SK-N-SH (cell line): Measurements from ENCODE around the gene TMEM51. TPM values are rescaled to one million over a fixed set of nuclear protein-coding genes. Genes with fewer than 3 reads are reported as not detected.

Source experiments
- CTCF ChIA-PET: fragments of 300-600, 350-600 bp; formaldehyde crosslinking; extraction: SDS; loops from one replicate; lab custom pipeline; 2021; lab: Yijun Ruan, JAX
- POLR2A ChIA-PET: fragments of 350-600 bp; sonication (Branson Sonifier 250); formaldehyde crosslinking; extraction: SDS; loops from one replicate; lab custom pipeline; 2020; ENCODE audit warnings: antibody characterized with exemption, inconsistent platforms; lab: Yijun Ruan, JAX
- DNase-seq: peaks from one replicate; pipeline ENCODE4 v3.0.0; 2012
- H2AFZ ChIP-seq: fragments of 200-600 bp; sonication (generic); 2 replicates; pipeline ENCODE4 v1.8.1; 2016; ENCODE audit warnings: antibody characterized with exemption, mild to moderate bottlenecking, low read depth
- H3F3A ChIP-seq: fragments of 200-600 bp; sonication (generic); replicated peaks from 2 replicates; pipeline ENCODE3; 2016; ENCODE audit warnings: antibody characterized with exemption, mild to moderate bottlenecking; ENCODE audit not compliant: insufficient read depth
- H3K27ac ChIP-seq, 2 experiments: fragments of 200-500 bp in 1 of 2; fragments of 200-600 bp in 1 of 2; sonication (Bioruptor generic) in 1 of 2; sonication (generic), shearing (Covaris generic) in 1 of 2; 2 replicates each; pipeline versions ENCODE4 v1.5.1 to v1.6.1; 2014 to 2016; ENCODE audit warnings: low read depth in 2 of 2, inconsistent platforms in 1 of 2, low read length in 1 of 2, mild to moderate bottlenecking in 1 of 2, mixed read lengths in 1 of 2
- H3K27me3 ChIP-seq: fragments of 200-600 bp; sonication (generic), shearing (Covaris generic); 2 replicates; pipeline ENCODE4 v1.6.1; 2016; ENCODE audit warnings: mixed run types; ENCODE audit not compliant: insufficient read depth
- H3K36me3 ChIP-seq, 2 experiments: fragments of 200-500 bp in 1 of 2; fragments of 200-600 bp in 1 of 2; sonication (Bioruptor generic) in 1 of 2; sonication (generic) in 1 of 2; replicated peaks in 1 of 2; 2 replicates each; pipeline versions ENCODE3 to v1.5.1; 2014 to 2016; ENCODE audit warnings: low read length in 1 of 2, mild to moderate bottlenecking in 1 of 2; ENCODE audit not compliant: insufficient read depth in 2 of 2, control insufficient read depth in 1 of 2
- H3K4me1 ChIP-seq, 2 experiments: fragments of 200-500 bp in 1 of 2; fragments of 200-600 bp in 1 of 2; sonication (Bioruptor generic) in 1 of 2; sonication (generic), shearing (Covaris generic) in 1 of 2; 2 replicates each; pipeline versions ENCODE4 v1.5.1 to v1.6.1; 2014 to 2016; ENCODE audit warnings: low read depth in 1 of 2, low read length in 1 of 2, mixed run types in 1 of 2; ENCODE audit not compliant: insufficient read depth in 2 of 2, control insufficient read depth in 1 of 2
- H3K4me2 ChIP-seq: fragments of 200-600 bp; sonication (generic), shearing (Covaris generic); 2 replicates; pipeline ENCODE4 v1.6.1; 2017; ENCODE audit warnings: mixed run types
- H3K4me3 ChIP-seq, 2 experiments: fragments of 200-500 bp in 1 of 2; fragments of 200-600 bp in 1 of 2; sonication (Bioruptor generic) in 1 of 2; sonication (generic), shearing (Covaris generic) in 1 of 2; 2 replicates each; pipeline versions ENCODE4 v1.5.1 to v1.8.1; 2014 to 2016; ENCODE audit warnings: low read depth in 2 of 2, inconsistent platforms in 1 of 2, low read length in 1 of 2, mild to moderate bottlenecking in 1 of 2, mixed read lengths in 1 of 2, moderate library complexity in 1 of 2
- H3K79me2 ChIP-seq: fragments of 200-600 bp; sonication (generic); 2 replicates; pipeline ENCODE4 v1.8.1; 2017; ENCODE audit warnings: mild to moderate bottlenecking; ENCODE audit not compliant: insufficient read depth
- H3K9ac ChIP-seq: fragments of 200-600 bp; sonication (generic); 2 replicates; pipeline ENCODE4 v1.6.1; 2017; ENCODE audit warnings: mixed run types
- H3K9me2 ChIP-seq: fragments of 200-600 bp; sonication (generic); 2 replicates; pipeline ENCODE4 v1.6.1; 2017; ENCODE audit warnings: mixed run types
- H3K9me3 ChIP-seq: fragments of 200-600 bp; sonication (generic); 2 replicates; pipeline ENCODE4 v1.6.1; 2017; ENCODE audit warnings: mixed run types, mild to moderate bottlenecking, moderate library complexity
- H4K20me1 ChIP-seq: fragments of 200-600 bp; sonication (generic); 2 replicates; pipeline ENCODE4 v1.6.1; 2017; ENCODE audit warnings: mild to moderate bottlenecking, mixed run types; ENCODE audit not compliant: insufficient read depth
- CTCF ChIP-seq: fragments of 200-600 bp; sonication (generic); IDR thresholded peaks from 2 replicates; pipeline ENCODE4 v1.6.1; 2017; ENCODE audit warnings: antibody characterized with exemption, mild to moderate bottlenecking, moderate library complexity
- ELF1 ChIP-seq: IDR thresholded peaks from 2 replicates; pipeline ENCODE4 v1.4.0; 2012
- EP300 ChIP-seq, 2 experiments: IDR thresholded peaks; 2 replicates each; pipeline versions ENCODE4 v1.4.0 to v1.6.1; 2012; ENCODE audit warnings: borderline replicate concordance in 1 of 2, low read depth in 1 of 2, low read length in 1 of 2
- FOSL2 ChIP-seq: IDR thresholded peaks from 2 replicates; pipeline ENCODE4 v1.4.0; 2012; ENCODE audit warnings: low read depth, mild to moderate bottlenecking, moderate library complexity, borderline replicate concordance
- FOXJ3 ChIP-seq: sonication (generic); formaldehyde crosslinking; IDR thresholded peaks from 2 replicates; pipeline ENCODE4 v1.5.1; 2020; ENCODE audit warnings: mild to moderate bottlenecking, missing genetic modification reagents
- FOXM1 ChIP-seq: IDR thresholded peaks from 2 replicates; pipeline ENCODE4 v1.4.0; 2012; ENCODE audit warnings: low read depth, mild to moderate bottlenecking
- GATA2 ChIP-seq: sonication (generic); formaldehyde crosslinking; IDR thresholded peaks from 2 replicates; pipeline ENCODE4 v1.5.0; 2020; ENCODE audit warnings: mild to moderate bottlenecking, missing genetic modification reagents
- MEF2A ChIP-seq: IDR thresholded peaks from 2 replicates; pipeline ENCODE4 v1.4.0; 2012; ENCODE audit warnings: low read depth, borderline replicate concordance
- MXI1 ChIP-seq: IDR thresholded peaks from 2 replicates; pipeline ENCODE4 v1.6.1; 2012; ENCODE audit warnings: mild to moderate bottlenecking, low read depth, low read length, improper control_type of control experiment
- NRF1 ChIP-seq: IDR thresholded peaks from 2 replicates; pipeline ENCODE4 v1.6.1; 2012; ENCODE audit warnings: low read depth, mild to moderate bottlenecking, low read length
- POLR2AphosphoS5 ChIP-seq: IDR thresholded peaks from 2 replicates; pipeline ENCODE4 v1.6.1; 2012; ENCODE audit warnings: low read depth, low read length
- RCOR1 ChIP-seq: fragments of 150-350 bp; IDR thresholded peaks from 2 replicates; pipeline ENCODE4 v1.6.1; 2017; ENCODE audit warnings: antibody characterized with exemption, low read length
- RFX5 ChIP-seq: IDR thresholded peaks from 2 replicates; pipeline ENCODE4 v1.6.1; 2012; ENCODE audit warnings: mild to moderate bottlenecking, improper control_type of control experiment, low read length
- TAF1 ChIP-seq: IDR thresholded peaks from 2 replicates; pipeline ENCODE4 v1.6.1; 2012; ENCODE audit warnings: low read depth, mild to moderate bottlenecking, low read length, moderate library complexity, borderline replicate concordance
- USF1 ChIP-seq: IDR thresholded peaks from 2 replicates; pipeline ENCODE4 v1.4.0; 2012; ENCODE audit warnings: low read depth, borderline replicate concordance
- WGBS: methylation state at CpG from one replicate; pipeline ENCODE4 v1.1.6; 2017; ENCODE audit warnings: low lambda C conversion rate; 5-methylcytosine and 5-hydroxymethylcytosine counted together
- polyA plus RNA-seq, 3 experiments: library from polyadenylated mRNA; depleted of rRNA; stranded (reverse); fragments of >200 nt; gene quantifications; 2 replicates each; pipeline ENCODE4 v1.2.3, GENCODE V29; 2012
- TF ChIP-seq, protein P1 (sequence below): fragments of 150-350 bp; IDR thresholded peaks from 2 replicates; pipeline ENCODE4 v1.6.1; 2016; ENCODE audit warnings: mild to moderate bottlenecking, low read depth, low read length
- TF ChIP-seq, protein P2 (sequence below): IDR thresholded peaks from 2 replicates; pipeline ENCODE4 v1.4.0; 2012; ENCODE audit warnings: low read depth

The TMEM51 gene
- polyA plus RNA-seq, 1 of the 3 experiments (the other 2 are of a cell fraction) = 25.6 TPM

- CTCF ChIA-PET = interaction anchor here (1.4 to 2.7 kb wide), 4 partner anchors 25 to 143 kb away, joined by 3 to 11 read pairs (median 6); no protein-coding TSS in a partner anchor
- DNase-seq = no peak
- H3F3A ChIP-seq = peaks cover 25% of the 10 kb centered on the region
- TF ChIP-seq, protein P1, sequence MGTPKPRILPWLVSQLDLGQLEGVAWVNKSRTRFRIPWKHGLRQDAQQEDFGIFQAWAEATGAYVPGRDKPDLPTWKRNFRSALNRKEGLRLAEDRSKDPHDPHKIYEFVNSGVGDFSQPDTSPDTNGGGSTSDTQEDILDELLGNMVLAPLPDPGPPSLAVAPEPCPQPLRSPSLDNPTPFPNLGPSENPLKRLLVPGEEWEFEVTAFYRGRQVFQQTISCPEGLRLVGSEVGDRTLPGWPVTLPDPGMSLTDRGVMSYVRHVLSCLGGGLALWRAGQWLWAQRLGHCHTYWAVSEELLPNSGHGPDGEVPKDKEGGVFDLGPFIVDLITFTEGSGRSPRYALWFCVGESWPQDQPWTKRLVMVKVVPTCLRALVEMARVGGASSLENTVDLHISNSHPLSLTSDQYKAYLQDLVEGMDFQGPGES = no peak
- TF ChIP-seq FOXJ3 = no peak
- TF ChIP-seq NRF1 = no peak
- TF ChIP-seq GATA2 = no peak
- TF ChIP-seq USF1 = no peak
- no peak for TF ChIP-seq FOSL2
- no peak for TF ChIP-seq MXI1
- TF ChIP-seq CTCF = no peak
- TF ChIP-seq ELF1 = no peak
- TF ChIP-seq RFX5 = no peak
- TF ChIP-seq EP300 (IDR thresholded peaks at IDR 0.05; ENCODE audit: borderline replicate concordance in 1 of 2, low read depth in 1 of 2, low read length in 1 of 2) = no peak
- no peak for TF ChIP-seq POLR2AphosphoS5
- no peak for TF ChIP-seq FOXM1
- TF ChIP-seq, all 33 proteins: peak for 0
- Histone ChIP-seq H3K4me2 (no peak overlapping the region), H3K4me3 (no peak overlapping the region), H2AFZ (no peak overlapping the region), H3K27me3 (no peaks in the 10 kb centered on the region), H4K20me1 (no peaks in the 10 kb centered on the region), H3K27ac (peak overlapping the region in 1 of 2 experiments; percentile 91; a peak in 3 of 4 replicates), H3K9me3 (no peaks in the 10 kb centered on the region), H3K79me2 (no peaks in the 10 kb centered on the region; the same call in none of the 2 replicates), H3K9ac (no peak overlapping the region), H3K4me1 (peaks cover 11 to 52% of the 10 kb centered on the region in 2 experiments; a peak in 3 of 4 replicates), H3K36me3 (no peaks in the 10 kb centered on the region), H3K9me2 (no peaks in the 10 kb centered on the region)
- POLR2A ChIA-PET = interaction anchor here (0.9 to 2.2 kb wide), 2 partner anchors 25 to 30 kb away, joined by 3 to 11 read pairs; no protein-coding TSS in a partner anchor
- WGBS = 91% methylated on average over 8 of the region's 8 CpGs
These were observed 27.5 kb downstream of the TMEM51 start for GRCh38 chr1:15180945-15181523.

- Histone ChIP-seq H3K9me3 (no peaks in the 10 kb centered on the region), H3K4me1 (peaks cover 11 to 57% of the 10 kb centered on the region in 2 experiments; a peak in 3 of 4 replicates), H2AFZ (no peak overlapping the region), H3K79me2 (no peaks in the 10 kb centered on the region; the same call in none of the 2 replicates), H3F3A (peaks cover 25% of the 10 kb centered on the region), H3K9me2 (no peaks in the 10 kb centered on the region), H3K36me3 (no peaks in the 10 kb centered on the region), H3K27ac (peak overlapping the region in 1 of 2 experiments; percentile 91; a peak in 2 of 4 replicates), H3K4me2 (no peak overlapping the region), H3K4me3 (no peak overlapping the region), H4K20me1 (no peaks in the 10 kb centered on the region), H3K9ac (no peak overlapping the region), H3K27me3 (no peaks in the 10 kb centered on the region)
- ChIA-PET POLR2A (no interaction called here), CTCF (interaction anchor here (1.5 to 2.7 kb wide), 2 partner anchors 53 to 142 kb away, joined by 3 to 11 read pairs; no protein-coding TSS in a partner anchor)
- 89% methylated on average over 10 of the region's 10 CpGs for WGBS
- no peak for DNase-seq
- no peak for TF ChIP-seq NRF1
- no peak for TF ChIP-seq RCOR1
- no peak for TF ChIP-seq MEF2A
- TF ChIP-seq TAF1 = no peak
- TF ChIP-seq USF1 = no peak
- TF ChIP-seq FOXJ3 = no peak
- TF ChIP-seq, protein P1 = no peak
- no peak for TF ChIP-seq POLR2AphosphoS5
- no peak for TF ChIP-seq CTCF
- TF ChIP-seq, protein P2, sequence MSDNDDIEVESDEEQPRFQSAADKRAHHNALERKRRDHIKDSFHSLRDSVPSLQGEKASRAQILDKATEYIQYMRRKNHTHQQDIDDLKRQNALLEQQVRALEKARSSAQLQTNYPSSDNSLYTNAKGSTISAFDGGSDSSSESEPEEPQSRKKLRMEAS = no peak
These were observed 28.0 kb downstream of the TMEM51 start for GRCh38 chr1:15181564-15181963.
